H1 (cell line): Measurements from ENCODE around the gene SLC6A8. TPM values are rescaled to one million over a fixed set of nuclear protein-coding genes. Genes with fewer than 3 reads are reported as not detected.

Source experiments
- CTCF ChIA-PET: fragments of 300-600 bp; sonication (Branson Sonifier 250); formaldehyde crosslinking; loops from one replicate; lab custom pipeline; 2021; ENCODE audit not compliant: partially characterized antibody; lab: Charles Lee
- POLR2A ChIA-PET: fragments of 300-600 bp; sonication (Branson Sonifier 250); formaldehyde crosslinking; loops from one replicate; lab custom pipeline; 2021; ENCODE audit warnings: inconsistent platforms; ENCODE audit not compliant: partially characterized antibody; lab: Charles Lee
- DNase-seq, 2 experiments: peaks; one replicate each; pipeline versions ENCODE4 v3.0.0 to v3.0.0-alpha.2; 2010 to 2022; ENCODE audit warnings: low spot score in 2 of 2, low read depth in 1 of 2, mixed read lengths in 1 of 2
- FAIRE-seq: peaks from 2 replicates; lab custom pipeline; 2011; peaks lifted over from hg19 to GRCh38; lab: Jason Lieb, UNC
- H2AFZ ChIP-seq: 2 replicates; pipeline ENCODE4 v1.8.1; 2012; ENCODE audit warnings: low read length, inconsistent platforms
- H2AK5ac ChIP-seq: 2 replicates; pipeline ENCODE4 v1.6.1; 2013; ENCODE audit warnings: low read depth, low read length
- H2BK120ac ChIP-seq: replicated peaks from 2 replicates; pipeline ENCODE3; 2013; ENCODE audit warnings: low read depth, low read length, inconsistent platforms
- H2BK12ac ChIP-seq: 2 replicates; pipeline ENCODE4 v1.6.1; 2013; ENCODE audit warnings: low read depth, low read length
- H2BK15ac ChIP-seq: 2 replicates; pipeline ENCODE4 v1.6.1; 2013; ENCODE audit warnings: low read length
- H2BK20ac ChIP-seq: 2 replicates; pipeline ENCODE4 v1.6.1; 2013; ENCODE audit warnings: low read length
- H2BK5ac ChIP-seq: 2 replicates; pipeline ENCODE4 v1.6.1; 2013; ENCODE audit warnings: low read depth, low read length
- H3K14ac ChIP-seq: 2 replicates; pipeline ENCODE4 v1.6.1; 2013; ENCODE audit warnings: inconsistent platforms; ENCODE audit not compliant: insufficient read length
- H3K18ac ChIP-seq: 2 replicates; pipeline ENCODE4 v1.6.1; 2013; ENCODE audit warnings: low read length; ENCODE audit errors: extremely low read depth
- H3K23ac ChIP-seq: 2 replicates; pipeline ENCODE4 v1.6.1; 2013; ENCODE audit warnings: inconsistent platforms; ENCODE audit not compliant: insufficient read length
- H3K23me2 ChIP-seq: 2 replicates; pipeline ENCODE4 v1.6.1; 2013; ENCODE audit warnings: low read depth, low read length
- H3K27ac ChIP-seq: 2 replicates; pipeline ENCODE4 v1.6.1; 2011; ENCODE audit warnings: low read depth, low read length, inconsistent platforms
- H3K27me3 ChIP-seq, 4 experiments: replicated peaks in 1 of 4; 1 replicate in 1 of 4; 2 replicates in 3 of 4; pipeline versions ENCODE4 v1.6.1 to v1.8.1; 2011 to 2013; ENCODE audit warnings: low read length in 3 of 4, mild to moderate bottlenecking in 3 of 4, inconsistent platforms in 2 of 4, mixed read lengths in 2 of 4, moderate library complexity in 1 of 4; ENCODE audit not compliant: control insufficient read depth in 3 of 4, insufficient read depth in 3 of 4; ENCODE audit errors: extremely low read depth in 1 of 4
- H3K36me3 ChIP-seq, 4 experiments: 2 replicates each; pipeline versions ENCODE4 v1.6.1 to v1.8.1; 2011 to 2013; ENCODE audit warnings: mild to moderate bottlenecking in 4 of 4, low read length in 3 of 4, moderate library complexity in 2 of 4, control low read depth in 1 of 4, inconsistent platforms in 1 of 4; ENCODE audit not compliant: insufficient read depth in 4 of 4, control insufficient read depth in 2 of 4
- H3K4ac ChIP-seq: replicated peaks from 2 replicates; pipeline ENCODE3; 2013; ENCODE audit warnings: low read length, low read depth, mixed read lengths, inconsistent platforms; ENCODE audit not compliant: insufficient read length
- H3K4me1 ChIP-seq, 4 experiments: replicated peaks in 1 of 4; 1 replicate in 1 of 4; 2 replicates in 3 of 4; pipeline versions ENCODE4 v1.6.1 to v1.8.1; 2011 to 2013; ENCODE audit warnings: low read length in 3 of 4, inconsistent platforms in 2 of 4, mixed read lengths in 1 of 4; ENCODE audit not compliant: insufficient read depth in 4 of 4, control insufficient read depth in 3 of 4
- H3K4me2 ChIP-seq, 2 experiments: 2 replicates each; pipeline versions ENCODE4 v1.6.1 to v1.8.1; 2011 to 2013; ENCODE audit warnings: low read depth in 2 of 2, low read length in 2 of 2, control low read depth in 1 of 2, inconsistent platforms in 1 of 2, mild to moderate bottlenecking in 1 of 2; ENCODE audit not compliant: insufficient read depth in 1 of 2
- H3K4me3 ChIP-seq, 4 experiments: fragments of 200-600, 300-600 bp in 1 of 4; sonication (generic), shearing (Covaris generic), sonication (Bioruptor Twin) in 1 of 4; 2 replicates each; pipeline versions ENCODE4 v1.5.1 to v1.8.1; 2011 to 2016; ENCODE audit warnings: low read length in 4 of 4, low read depth in 3 of 4, control low read depth in 2 of 4, inconsistent platforms in 2 of 4, mild to moderate bottlenecking in 2 of 4, mixed read lengths in 1 of 4, moderate library complexity in 1 of 4; ENCODE audit not compliant: insufficient read depth in 2 of 4; ENCODE audit errors: extremely low read depth in 1 of 4
- H3K56ac ChIP-seq: replicated peaks from 2 replicates; pipeline ENCODE3; 2013; ENCODE audit warnings: low read depth, mild to moderate bottlenecking, mixed read lengths, low read length, inconsistent platforms; ENCODE audit not compliant: insufficient read length
- H3K79me1 ChIP-seq: 2 replicates; pipeline ENCODE4 v1.6.1; 2013; ENCODE audit warnings: low read depth, low read length, control low read depth
- H3K79me2 ChIP-seq, 2 experiments: 2 replicates each; pipeline versions ENCODE4 v1.6.1 to v1.8.1; 2012 to 2013; ENCODE audit warnings: low read length in 2 of 2, mild to moderate bottlenecking in 2 of 2, inconsistent platforms in 1 of 2; ENCODE audit not compliant: insufficient read depth in 2 of 2, control insufficient read depth in 1 of 2
- H3K9ac ChIP-seq, 4 experiments: replicated peaks in 1 of 4; 1 replicate in 1 of 4; 2 replicates in 3 of 4; pipeline versions ENCODE4 v1.6.1 to v1.8.1; 2011 to 2013; ENCODE audit warnings: low read depth in 3 of 4, low read length in 3 of 4, control low read depth in 2 of 4, mild to moderate bottlenecking in 2 of 4, moderate library complexity in 2 of 4, inconsistent platforms in 1 of 4; ENCODE audit errors: extremely low read depth in 1 of 4
- H3K9me3 ChIP-seq, 2 experiments: 2 replicates each; pipeline versions ENCODE4 v1.6.1 to v1.8.1; 2012 to 2013; ENCODE audit warnings: mild to moderate bottlenecking in 2 of 2, moderate library complexity in 2 of 2, control low read depth in 1 of 2, inconsistent platforms in 1 of 2, low read depth in 1 of 2, low read length in 1 of 2, mixed read lengths in 1 of 2; ENCODE audit not compliant: insufficient read depth in 2 of 2
- H4K20me1 ChIP-seq, 2 experiments: replicated peaks in 1 of 2; 2 replicates each; pipeline versions ENCODE3 to v1.8.1; 2011 to 2013; ENCODE audit warnings: inconsistent platforms in 2 of 2, low read length in 2 of 2, mild to moderate bottlenecking in 1 of 2; ENCODE audit not compliant: insufficient read depth in 2 of 2, control insufficient read depth in 1 of 2
- H4K5ac ChIP-seq: 2 replicates; pipeline ENCODE4 v1.6.1; 2013; ENCODE audit warnings: low read length, low read depth, mixed read lengths, inconsistent platforms; ENCODE audit not compliant: insufficient read length
- H4K8ac ChIP-seq: 2 replicates; pipeline ENCODE4 v1.8.0; 2013; ENCODE audit warnings: mild to moderate bottlenecking, moderate library complexity, low read length, inconsistent platforms; ENCODE audit not compliant: insufficient read depth; ENCODE audit errors: extremely low read depth
- H4K91ac ChIP-seq: replicated peaks from 2 replicates; pipeline ENCODE3; 2013; ENCODE audit warnings: low read length, mixed read lengths, inconsistent platforms; ENCODE audit not compliant: insufficient read length
- CHD2 ChIP-seq: IDR thresholded peaks from 2 replicates; pipeline ENCODE4 v1.6.1; 2012; ENCODE audit warnings: low read length, improper control_type of control experiment
- CTBP2 ChIP-seq: IDR thresholded peaks from 2 replicates; pipeline ENCODE4 v1.7.0; 2011; ENCODE audit warnings: borderline replicate concordance, mild to moderate bottlenecking, moderate library complexity, mixed read lengths, low read length; ENCODE audit not compliant: insufficient read depth, insufficient read length
- EGR1 ChIP-seq: IDR thresholded peaks from 2 replicates; pipeline ENCODE4 v1.6.1; 2011; ENCODE audit warnings: low read depth, low read length, borderline replicate concordance
- KDM1A ChIP-seq: fragments of 200-600, 300-600 bp; sonication (generic); IDR thresholded peaks from 2 replicates; pipeline ENCODE4 v1.7.1; 2016; ENCODE audit warnings: mild to moderate bottlenecking, low read length, borderline replicate concordance
- SP1 ChIP-seq: IDR thresholded peaks from 2 replicates; pipeline ENCODE4 v1.6.1; 2011; ENCODE audit warnings: low read depth, low read length
- SP4 ChIP-seq: IDR thresholded peaks from 2 replicates; pipeline ENCODE4 v1.6.1; 2012; ENCODE audit warnings: low read length, inconsistent platforms
- SRF ChIP-seq: IDR thresholded peaks from 2 replicates; pipeline ENCODE4 v1.6.1; 2011; ENCODE audit warnings: mild to moderate bottlenecking, low read depth, low read length, moderate library complexity
- TAF1 ChIP-seq: IDR thresholded peaks from 2 replicates; pipeline ENCODE4 v1.6.1; 2011; ENCODE audit warnings: mild to moderate bottlenecking, low read depth, low read length
- YY1 ChIP-seq: IDR thresholded peaks from 2 replicates; pipeline ENCODE4 v1.6.1; 2011; ENCODE audit warnings: low read depth, mild to moderate bottlenecking, low read length
- ZNF274 ChIP-seq: IDR thresholded peaks from 2 replicates; pipeline ENCODE4 v1.7.0; 2012; ENCODE audit warnings: low read length, borderline replicate concordance; ENCODE audit errors: extremely low read depth
- WGBS, 2 experiments: shearing (Covaris generic) in 1 of 2; methylation state at CpG; one replicate each; pipeline versions ENCODE4 v1.1.6 to v1.1.7; 2013 to 2015; ENCODE audit warnings: low lambda C conversion rate in 2 of 2, mixed read lengths in 2 of 2, inconsistent platforms in 1 of 2, low coverage in 1 of 2, missing lambda C conversion rate in 1 of 2; ENCODE audit not compliant: insufficient replicate concordance in 2 of 2, insufficient coverage in 1 of 2, insufficient read length in 1 of 2; ENCODE audit errors: extremely low coverage in 1 of 2, missing lambda C conversion rate in 1 of 2; 5-methylcytosine and 5-hydroxymethylcytosine counted together
- polyA plus RNA-seq, 7 experiments: library from polyadenylated mRNA; depleted of rRNA in 3 of 7; stranded (reverse) in 5 of 7; unstranded in 2 of 7; fragments of >200 nt in 5 of 7; fragments of 200-250 nt in 2 of 7; gene quantifications; 1 replicate in 5 of 7; 2 replicates in 1 of 7; 4 replicates in 1 of 7; pipeline versions ENCODE4 v1.2.1 to v1.2.3, GENCODE V29; 2011 to 2013; ENCODE audit warnings: missing spikeins in 2 of 7, mixed read lengths in 2 of 7
- total RNA-seq: library from RNA; stranded (reverse); fragmentation: NEBNext Ultra II Directional; extraction: Animal tissue kit (Norgen Biotek cat#: 25700); gene quantifications from 2 replicates; pipeline ENCODE4 v1.2.1, GENCODE V29; 2021
- TF ChIP-seq, protein P1 (sequence below), 3 experiments: IDR thresholded peaks; 1 replicate in 2 of 3; 2 replicates in 1 of 3; pipeline versions ENCODE4 v1.5.1 to v1.6.1; 2011; ENCODE audit warnings: low read length in 3 of 3, mild to moderate bottlenecking in 3 of 3, inconsistent platforms in 2 of 3, low read depth in 1 of 3, moderate library complexity in 1 of 3; ENCODE audit not compliant: insufficient read depth in 1 of 3; ENCODE audit errors: control extremely low read depth in 1 of 3

Gene SLC6A8
- total and polyA plus RNA-seq, 2 of the 8 experiments (the other 6 are each of a cell fraction or from before 2014, with no cell fraction given) = 87.7 to 94.7 TPM

GRCh38 chrX:153732401-153732800 is 44.7 kb downstream of the SLC6A8 start:
- no peak for FAIRE-seq
- WGBS, 2 experiments = 97% methylated on average over 6 of the region's 14 CpGs; no CpG with 5 or more reads in 1 of the 2 experiments
- Histone ChIP-seq H3K23me2 (no peaks in the 10 kb centered on the region), H2BK15ac (no peak overlapping the region), H4K5ac (no peak overlapping the region), H3K4ac (no peak overlapping the region), H3K9ac (no peak overlapping the region), H4K20me1 (peaks cover 0 to 3% of the 10 kb centered on the region in 2 experiments), H2AK5ac (no peak overlapping the region), H3K56ac (no peak overlapping the region), H3K9me3 (no peaks in the 10 kb centered on the region), H2BK20ac (no peak overlapping the region), H3K4me2 (no peak overlapping the region), H3K4me1 (peaks cover under 1 to 4% (median 3%) of the 10 kb centered on the region in 4 experiments; a peak in 5 of 7 replicates), H3K79me1 (no peaks in the 10 kb centered on the region), H2BK5ac (no peak overlapping the region), H2BK12ac (no peak overlapping the region), H3K36me3 (no peaks in the 10 kb centered on the region), H2BK120ac (no peak overlapping the region), H3K27ac (no peak overlapping the region), H3K27me3 (no peaks in the 10 kb centered on the region), H3K4me3 (no peak overlapping the region), H2AFZ (no peak overlapping the region), H3K23ac (no peak overlapping the region), H3K18ac (no peak overlapping the region), H4K8ac (no peak overlapping the region), H3K14ac (no peak overlapping the region), H4K91ac (no peak overlapping the region), H3K79me2 (no peaks in the 10 kb centered on the region)
- ChIA-PET POLR2A (no interaction called here), CTCF (no interaction called here)
- no peak for DNase-seq
- no peak for TF ChIP-seq YY1
- TF ChIP-seq EGR1 = no peak
- TF ChIP-seq SP4 = no peak
- no peak for TF ChIP-seq CHD2
- TF ChIP-seq SRF = no peak
- no peak for TF ChIP-seq KDM1A
- TF ChIP-seq, protein P1, sequence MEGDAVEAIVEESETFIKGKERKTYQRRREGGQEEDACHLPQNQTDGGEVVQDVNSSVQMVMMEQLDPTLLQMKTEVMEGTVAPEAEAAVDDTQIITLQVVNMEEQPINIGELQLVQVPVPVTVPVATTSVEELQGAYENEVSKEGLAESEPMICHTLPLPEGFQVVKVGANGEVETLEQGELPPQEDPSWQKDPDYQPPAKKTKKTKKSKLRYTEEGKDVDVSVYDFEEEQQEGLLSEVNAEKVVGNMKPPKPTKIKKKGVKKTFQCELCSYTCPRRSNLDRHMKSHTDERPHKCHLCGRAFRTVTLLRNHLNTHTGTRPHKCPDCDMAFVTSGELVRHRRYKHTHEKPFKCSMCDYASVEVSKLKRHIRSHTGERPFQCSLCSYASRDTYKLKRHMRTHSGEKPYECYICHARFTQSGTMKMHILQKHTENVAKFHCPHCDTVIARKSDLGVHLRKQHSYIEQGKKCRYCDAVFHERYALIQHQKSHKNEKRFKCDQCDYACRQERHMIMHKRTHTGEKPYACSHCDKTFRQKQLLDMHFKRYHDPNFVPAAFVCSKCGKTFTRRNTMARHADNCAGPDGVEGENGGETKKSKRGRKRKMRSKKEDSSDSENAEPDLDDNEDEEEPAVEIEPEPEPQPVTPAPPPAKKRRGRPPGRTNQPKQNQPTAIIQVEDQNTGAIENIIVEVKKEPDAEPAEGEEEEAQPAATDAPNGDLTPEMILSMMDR (IDR thresholded peaks at IDR 0.05; ENCODE audit: control extremely low read depth in 1 of 3, insufficient read depth in 1 of 3, low read depth in 1 of 3, low read length in 3 of 3) = no peak
- no peak for TF ChIP-seq CTBP2
- no peak for TF ChIP-seq SP1
- TF ChIP-seq ZNF274 = no peak
- TF ChIP-seq TAF1 = no peak
